ENCODE results near the gene RTN4RL1. TPM values are rescaled to one million over a fixed set of nuclear protein-coding genes. Genes with fewer than 3 reads are reported as not detected.

Gene RTN4RL1
- total and polyA plus RNA-seq, 4 donors: 0.65 to 7.3 (median 2.4) TPM

- Histone ChIP-seq H3K9me3 (ENCODE audit: control insufficient read depth in 4 of 4, insufficient read depth in 3 of 4, low read length in 3 of 4) (no peaks in the 10 kb centered on the region), H3K27ac (ENCODE audit: low read depth in 1 of 2, low read length in 1 of 2) (no peak overlapping the region), H3K9ac (ENCODE audit: insufficient read depth in 1 of 2, low read length in 2 of 2) (no peak overlapping the region), H3K4me3 (no peak overlapping the region), H3K4me1 (ENCODE audit: control insufficient read depth in 5 of 5, insufficient read depth in 5 of 5, low read length in 5 of 5) (peaks cover 0 to 6% (median 0%) of the 10 kb centered on the region in 5 donors), H3K36me3 (ENCODE audit: control insufficient read depth in 4 of 4, insufficient read depth in 4 of 4, low read length in 4 of 4) (no peaks in the 10 kb centered on the region), H3K27me3 (ENCODE audit: control insufficient read depth in 3 of 3, insufficient read depth in 3 of 3, low read length in 2 of 3) (peaks cover 3 to 30% (median 26%) of the 10 kb centered on the region in 3 donors)
- 78 to 90% methylated on average over 24 of the region's 24 CpGs for WGBS, 2 donors
- TF ChIP-seq CTCF (IDR thresholded peaks at IDR 0.05; ENCODE audit: control extremely low read depth, extremely low read depth): no peak
- ATAC-seq (ENCODE audit: insufficient read depth, low FRiP score): no peak
- no peak for DNase-seq
Observed at GRCh38 chr17:2018716-2019510, 6.2 kb downstream of the RTN4RL1 start.

GRCh38 chr17:2017274-2017941 lies 7.7 kb downstream of the RTN4RL1 start:
- H3K9ac ChIP-seq (ENCODE audit: insufficient read depth in 1 of 2, low read length in 2 of 2): no peak overlapping the region
- WGBS, 2 donors: 93 to 97% methylated on average over 18 to 19 of the region's 19 CpGs
- H3K36me3 ChIP-seq (ENCODE audit: control insufficient read depth in 4 of 4, insufficient read depth in 4 of 4, low read length in 4 of 4): no peaks in the 10 kb centered on the region
- peaks cover 0 to 21% (median 15%) of the 10 kb centered on the region in 3 donors for H3K27me3 ChIP-seq (ENCODE audit: control insufficient read depth in 3 of 3, insufficient read depth in 3 of 3, low read length in 2 of 3)
- no peak overlapping the region for H3K27ac ChIP-seq (ENCODE audit: low read depth in 1 of 2, low read length in 1 of 2)
- ATAC-seq (ENCODE audit: insufficient read depth, low FRiP score) (no peak), DNase-seq (no peak)
- no peak overlapping the region for H3K4me3 ChIP-seq
- TF ChIP-seq CTCF (IDR thresholded peaks at IDR 0.05; ENCODE audit: control extremely low read depth, extremely low read depth): no peak
- no peaks in the 10 kb centered on the region for H3K9me3 ChIP-seq (ENCODE audit: control insufficient read depth in 4 of 4, insufficient read depth in 3 of 4, low read length in 3 of 4)
- H3K4me1 ChIP-seq (ENCODE audit: control insufficient read depth in 5 of 5, insufficient read depth in 5 of 5, low read length in 5 of 5): peaks cover 0 to 2% (median 0%) of the 10 kb centered on the region in 5 donors

- DNase-seq: no peak
Observed at GRCh38 chr17:2016494-2016893, 8.6 kb downstream of the RTN4RL1 start.

More at GRCh38 chr17:2016494-2016893, 8.6 kb downstream of the RTN4RL1 start:
- H3K9ac ChIP-seq (ENCODE audit: insufficient read depth in 1 of 2, low read length in 2 of 2): no peak overlapping the region
- H3K4me1 ChIP-seq (ENCODE audit: control insufficient read depth in 5 of 5, insufficient read depth in 5 of 5, low read length in 5 of 5): peaks cover 0 to 6% (median 2%) of the 10 kb centered on the region in 5 donors
- peaks cover 0 to 21% (median 14%) of the 10 kb centered on the region in 3 donors for H3K27me3 ChIP-seq (ENCODE audit: control insufficient read depth in 3 of 3, insufficient read depth in 3 of 3, low read length in 2 of 3)
- H3K27ac ChIP-seq (ENCODE audit: low read depth in 1 of 2, low read length in 1 of 2): no peak overlapping the region
- H3K4me3 ChIP-seq: no peak overlapping the region
- ATAC-seq (ENCODE audit: insufficient read depth, low FRiP score): no peak
- no peaks in the 10 kb centered on the region for H3K9me3 ChIP-seq (ENCODE audit: control insufficient read depth in 4 of 4, insufficient read depth in 3 of 4, low read length in 3 of 4)
- WGBS, 2 donors: 92 to 93% methylated on average over 20 of the region's 20 CpGs
- no peaks in the 10 kb centered on the region for H3K36me3 ChIP-seq (ENCODE audit: control insufficient read depth in 4 of 4, insufficient read depth in 4 of 4, low read length in 4 of 4)
- no peak for TF ChIP-seq CTCF (IDR thresholded peaks at IDR 0.05; ENCODE audit: control extremely low read depth, extremely low read depth)
